ENCODE data around the gene USP28.

USP28 gene

GRCh38 chr11:113876074-113876797 is 864 bp upstream of the USP28 start:
- DNase-seq = no peak

- DNase-seq = no peak
These were observed 665 bp downstream of the USP28 start for GRCh38 chr11:113874581-113875233.

GRCh38 chr11:113874096-113874495 is 1.3 kb downstream of the USP28 start:
- DNase-seq = no peak

GRCh38 chr11:113873236-113873626 is 2.1 kb downstream of the USP28 start:
- DNase-seq = no peak

- no peak for DNase-seq
These were observed 4.0 kb downstream of the USP28 start for GRCh38 chr11:113871336-113871735.

- DNase-seq = no peak
These were observed 7.4 kb downstream of the USP28 start for GRCh38 chr11:113867843-113868503.

- no peak for DNase-seq
These were observed 9.5 kb downstream of the USP28 start for GRCh38 chr11:113865873-113866272.

- no peak for DNase-seq
These were observed 11.0 kb downstream of the USP28 start for GRCh38 chr11:113864410-113864809.

- DNase-seq = no peak
These were observed 12.9 kb downstream of the USP28 start for GRCh38 chr11:113862435-113862834.

- no peak for DNase-seq
These were observed 15.7 kb downstream of the USP28 start for GRCh38 chr11:113859665-113860064.

- no peak for DNase-seq
These were observed 18.2 kb downstream of the USP28 start for GRCh38 chr11:113856966-113857759.

GRCh38 chr11:113855803-113856202 is 19.6 kb downstream of the USP28 start:
- no peak for DNase-seq

- DNase-seq = no peak
These were observed 25.2 kb downstream of the USP28 start for GRCh38 chr11:113850188-113850587.

- DNase-seq = no peak
These were observed 25.7 kb downstream of the USP28 start for GRCh38 chr11:113849713-113850112.

- no peak for DNase-seq
These were observed 27.8 kb downstream of the USP28 start for GRCh38 chr11:113847580-113847979.

- no peak for DNase-seq
These were observed 28.3 kb downstream of the USP28 start for GRCh38 chr11:113847111-113847510.

GRCh38 chr11:113841691-113842090 is 33.7 kb downstream of the USP28 start:
- DNase-seq = no peak

GRCh38 chr11:113840932-113841664 is 34.3 kb downstream of the USP28 start:
- DNase-seq = no peak

- DNase-seq = no peak
These were observed 35.5 kb downstream of the USP28 start for GRCh38 chr11:113839842-113840241.

- no peak for DNase-seq
These were observed 37.4 kb downstream of the USP28 start for GRCh38 chr11:113838005-113838404.

GRCh38 chr11:113835306-113835705 is 40.1 kb downstream of the USP28 start:
- DNase-seq = no peak

GRCh38 chr11:113833151-113833550 is 42.2 kb downstream of the USP28 start:
- no peak for DNase-seq

GRCh38 chr11:113831314-113831713 is 44.1 kb downstream of the USP28 start:
- no peak for DNase-seq

Data from stimulated activated CD4-positive, alpha-beta T cell treated with anti-CD3 and anti-CD28 coated beads, Interleukin-4, amount 100 ng/mL, for 24 hours (primary cell).